Iris pigment epithelial cell (primary cell): ENCODE data around the gene CYB561A3.

Experiments
- DNase-seq: peaks from one replicate; pipeline ENCODE4 v3.0.0-alpha.2; 2011; ENCODE audit warnings: low read depth

The CYB561A3 gene

DNA sequence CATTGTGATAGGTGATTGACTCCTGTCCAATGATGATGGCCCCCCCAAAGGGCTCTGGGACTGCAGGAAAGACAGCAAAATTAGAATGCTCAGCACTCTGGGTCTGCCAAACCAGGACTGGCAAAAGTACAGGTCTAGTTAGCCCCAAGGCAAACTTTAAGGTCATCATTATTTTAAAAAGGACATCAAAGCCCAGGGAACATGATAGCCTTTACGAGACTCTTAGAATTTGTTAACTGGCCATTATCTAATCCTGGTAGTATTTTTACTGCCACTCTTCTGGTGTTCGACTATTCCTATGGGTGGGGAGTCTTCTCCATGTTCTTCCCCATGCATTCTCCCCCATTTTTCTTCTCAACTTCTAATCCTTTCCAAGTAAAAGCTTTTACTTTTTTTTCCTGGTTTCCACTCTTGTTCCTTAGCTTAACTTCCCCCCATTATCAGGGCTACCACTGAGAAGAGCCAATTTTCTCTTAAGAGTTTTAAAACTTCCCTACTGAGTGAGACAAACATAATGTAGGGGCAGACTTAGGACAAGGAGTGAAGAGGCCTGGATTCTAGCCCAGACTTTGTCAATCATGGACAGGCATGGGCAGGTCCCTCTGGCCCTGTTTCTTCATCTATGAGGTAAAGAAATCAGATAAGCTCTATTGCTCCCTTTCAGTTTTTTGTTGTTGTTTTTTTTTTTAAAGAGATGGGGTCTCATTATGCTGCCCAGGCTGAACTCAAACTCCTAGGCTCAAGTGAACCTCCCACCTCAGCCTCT is 35.9 kb downstream of the CYB561A3 start:
- peak; percentile 85 for DNase-seq

DNA sequence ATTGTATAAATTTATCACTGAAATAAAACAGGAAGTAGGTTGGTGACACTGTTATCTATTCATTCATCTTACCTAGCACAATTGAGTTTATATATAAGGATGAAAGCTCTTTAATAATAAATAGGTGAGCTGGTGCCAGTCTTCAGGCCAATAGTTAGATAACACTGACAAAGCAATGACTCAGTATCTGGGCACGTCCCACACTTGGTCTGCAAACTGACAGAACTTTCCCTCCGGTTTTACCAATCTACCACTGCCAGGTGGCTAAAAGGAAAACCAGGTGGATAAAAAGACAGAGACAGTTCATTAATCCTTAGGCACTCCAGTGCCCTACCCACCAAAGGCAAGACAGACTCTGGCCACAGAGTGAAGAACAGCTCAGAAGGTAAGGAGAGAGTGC is 46.4 kb downstream of the CYB561A3 start:
- no peak for DNase-seq

DNA sequence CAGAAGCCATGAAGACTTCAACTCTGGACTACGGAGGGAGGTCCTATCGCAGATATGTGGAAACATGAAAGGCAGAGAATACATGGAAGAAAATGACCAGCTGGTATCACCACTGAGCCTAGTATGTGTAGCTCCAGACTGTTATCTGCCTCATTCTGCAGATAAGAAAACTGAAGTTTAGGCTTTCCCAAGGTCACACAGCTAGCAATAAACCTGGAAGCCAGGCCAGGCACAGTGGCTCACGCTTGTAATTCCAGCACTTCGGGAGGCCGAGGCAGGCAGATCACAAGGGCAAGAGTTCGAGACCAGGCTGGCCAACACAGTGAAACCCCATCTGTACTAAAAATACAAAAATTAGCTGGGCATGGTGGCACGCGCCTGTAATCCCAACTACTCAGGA is 50.9 kb downstream of the CYB561A3 start:
- no peak for DNase-seq

DNA sequence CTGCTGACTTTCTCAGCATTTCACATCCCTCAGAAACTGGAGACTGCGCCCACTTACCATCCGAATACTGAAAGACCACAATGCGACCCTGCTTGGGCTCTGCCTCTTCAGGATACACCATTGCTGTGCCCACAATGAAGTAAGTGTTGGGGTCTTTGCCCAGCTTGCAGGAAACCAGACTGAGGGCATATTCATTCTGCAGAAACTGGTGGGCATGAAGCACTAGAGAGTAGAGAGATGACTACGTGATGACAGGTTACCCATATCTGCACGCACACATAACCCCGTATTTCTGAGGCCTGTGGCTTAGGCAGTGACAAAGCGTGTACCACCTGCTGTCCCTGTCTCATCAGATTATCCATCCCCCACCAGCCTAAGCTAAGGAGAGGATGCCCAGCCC is 51.9 kb downstream of the CYB561A3 start:
- DNase-seq, result no peak

DNA sequence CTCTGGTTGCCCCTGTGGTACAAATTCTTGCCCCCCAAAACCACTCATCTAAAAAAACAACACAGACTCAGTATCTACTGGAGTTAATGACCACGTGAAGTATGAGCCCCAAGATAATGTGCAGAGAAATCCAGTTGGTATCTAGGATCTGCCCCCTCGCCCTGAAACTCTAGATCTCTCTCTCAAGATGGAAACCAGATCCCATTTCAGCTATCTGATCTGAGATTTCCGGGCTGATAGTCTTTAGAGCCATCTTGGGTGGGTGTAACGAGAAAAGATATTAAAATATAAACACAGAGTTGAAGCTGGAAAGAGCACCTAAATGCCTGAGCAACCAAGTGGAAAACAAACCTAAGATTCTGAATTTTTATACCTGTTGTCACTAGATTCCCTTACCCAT is 52.5 kb downstream of the CYB561A3 start:
- no peak for DNase-seq

DNA sequence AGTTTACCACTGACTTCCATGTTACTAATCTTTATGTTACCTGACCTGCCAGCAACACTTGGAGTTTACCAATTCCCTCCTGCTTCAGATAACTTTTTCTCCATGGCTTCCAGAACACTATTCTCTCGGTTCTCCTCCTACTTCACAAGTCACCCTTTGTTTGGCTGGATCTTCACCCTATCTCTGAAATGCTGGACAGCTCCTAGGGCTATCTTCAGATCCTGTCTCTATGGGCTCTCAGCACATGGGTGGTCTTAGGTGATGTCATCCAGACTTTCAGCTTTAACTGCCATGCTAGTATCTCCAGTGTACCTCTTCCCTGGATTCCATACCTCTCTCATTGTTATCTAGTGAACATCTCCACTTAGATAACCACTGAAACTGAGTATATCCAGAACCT is 54.3 kb downstream of the CYB561A3 start:
- DNase-seq, result no peak

DNA sequence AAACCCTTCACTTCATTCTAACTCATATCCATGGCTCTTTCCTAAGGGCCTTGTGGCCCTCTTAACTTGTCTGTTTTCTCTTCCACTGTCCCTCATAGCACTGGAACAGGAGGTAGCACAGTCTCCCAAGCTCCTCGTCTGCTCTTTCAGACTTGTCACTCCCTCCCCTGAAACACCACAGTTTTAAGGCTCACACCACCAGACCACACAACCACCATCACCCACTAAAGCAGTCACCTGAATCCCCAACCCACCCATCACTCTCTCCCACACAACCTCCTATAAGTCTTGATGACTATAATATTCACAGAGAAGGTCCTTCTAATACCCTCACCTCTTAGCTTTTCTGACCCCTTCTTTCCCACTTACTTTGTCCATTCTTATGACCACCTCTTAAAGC is 55.5 kb downstream of the CYB561A3 start:
- no peak for DNase-seq

DNA sequence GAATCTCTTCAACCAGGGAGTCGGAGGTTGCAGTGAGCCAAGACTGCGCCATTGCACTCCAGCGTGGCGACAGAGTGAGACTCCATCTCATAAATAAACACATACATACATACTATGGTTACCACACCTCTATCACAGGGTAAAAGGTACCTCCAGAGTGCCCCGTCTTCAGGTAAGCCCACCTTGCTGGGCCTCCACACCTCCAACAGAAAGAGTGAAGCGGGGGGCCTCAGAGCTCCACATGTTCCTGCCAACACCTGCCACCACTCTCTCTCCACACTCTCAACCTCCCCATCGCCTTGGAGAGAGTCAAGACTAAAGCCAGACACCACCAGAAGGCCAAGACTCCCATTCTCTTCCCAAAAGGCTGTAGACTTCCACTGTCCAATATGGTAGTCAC is 56.3 kb downstream of the CYB561A3 start:
- no peak for DNase-seq

DNA sequence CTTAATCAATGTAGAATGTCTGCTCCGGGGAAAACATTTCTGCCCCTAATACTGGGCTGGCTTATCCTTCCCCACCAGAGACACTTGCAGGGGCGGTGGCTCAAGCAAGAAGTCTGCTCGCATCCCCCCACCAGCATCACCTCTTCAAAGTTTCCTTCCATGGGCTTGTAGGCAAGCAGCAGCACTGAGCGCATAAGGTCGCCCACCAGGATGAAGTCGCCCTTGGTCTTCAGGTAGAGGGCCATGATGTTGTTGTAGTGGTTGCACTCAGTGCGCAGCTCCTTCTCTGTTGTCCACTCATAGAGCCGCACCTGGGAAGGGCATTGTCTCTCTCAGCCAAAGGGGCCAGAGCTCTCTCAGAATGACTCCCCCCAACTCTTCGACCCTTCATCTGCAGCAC is 58.0 kb downstream of the CYB561A3 start:
- no peak for DNase-seq

DNA sequence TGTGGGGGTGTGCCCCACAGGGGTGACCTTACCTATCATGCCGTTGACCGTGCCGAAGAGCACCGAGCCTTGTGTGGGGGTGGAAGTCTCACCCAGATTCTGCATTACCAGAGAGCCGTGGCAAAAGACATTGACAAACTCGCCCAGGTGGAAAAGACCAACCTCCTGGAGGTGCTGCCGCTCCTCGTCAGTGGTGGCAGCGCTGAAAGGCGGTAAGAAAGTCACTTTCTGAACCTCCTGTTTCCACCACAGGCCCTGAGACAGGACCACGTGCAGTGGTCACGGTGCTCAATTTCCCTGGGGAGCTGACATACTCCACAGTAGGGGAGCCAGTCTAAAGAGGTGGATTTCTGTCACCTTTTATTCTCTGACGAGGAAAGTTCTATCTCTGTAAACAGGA is 59.1 kb downstream of the CYB561A3 start:
- no peak for DNase-seq
